H9 (cell line): ENCODE measurements around the gene NBEA. TPM values are rescaled to one million over a fixed set of nuclear protein-coding genes. Genes with fewer than 3 reads are reported as not detected.

Experiments
- DNase-seq: peaks from one replicate; pipeline ENCODE4 v3.0.0-alpha.2; 2017
- H2AFZ ChIP-seq: one replicate; pipeline ENCODE4 v1.6.1; 2013; ENCODE audit warnings: mild to moderate bottlenecking, low read length, control low read depth, moderate library complexity
- H2AK5ac ChIP-seq: 2 replicates; pipeline ENCODE4 v1.6.1; 2013; ENCODE audit warnings: low read length, control low read depth, mixed read lengths; ENCODE audit not compliant: insufficient read length
- H2BK120ac ChIP-seq: one replicate; pipeline ENCODE4 v1.6.1; 2013; ENCODE audit warnings: low read depth, mild to moderate bottlenecking, low read length, control low read depth, inconsistent platforms; ENCODE audit not compliant: poor library complexity, severe bottlenecking
- H2BK12ac ChIP-seq: 2 replicates; pipeline ENCODE4 v1.6.1; 2013; ENCODE audit warnings: low read length, control low read depth, mixed read lengths, low read depth; ENCODE audit not compliant: insufficient read length
- H2BK15ac ChIP-seq: 2 replicates; pipeline ENCODE4 v1.6.1; 2013; ENCODE audit warnings: low read depth, low read length, control low read depth
- H2BK20ac ChIP-seq: one replicate; pipeline ENCODE4 v1.6.1; 2013; ENCODE audit warnings: low read depth, mild to moderate bottlenecking, low read length, control low read depth, inconsistent platforms; ENCODE audit not compliant: poor library complexity, severe bottlenecking
- H2BK5ac ChIP-seq: 2 replicates; pipeline ENCODE4 v1.6.1; 2013; ENCODE audit warnings: low read length, control low read depth, mixed read lengths; ENCODE audit not compliant: insufficient read length
- H3K14ac ChIP-seq: 2 replicates; pipeline ENCODE4 v1.6.1; 2013; ENCODE audit warnings: low read length, control low read depth; ENCODE audit not compliant: insufficient read depth
- H3K18ac ChIP-seq: 2 replicates; pipeline ENCODE4 v1.6.1; 2013; ENCODE audit warnings: low read depth, mild to moderate bottlenecking, mixed read lengths, low read length, control low read depth; ENCODE audit not compliant: insufficient read length
- H3K23ac ChIP-seq: 2 replicates; pipeline ENCODE4 v1.6.1; 2013; ENCODE audit warnings: low read length, control low read depth, mixed read lengths, low read depth; ENCODE audit not compliant: insufficient read length
- H3K23me2 ChIP-seq: 2 replicates; pipeline ENCODE4 v1.6.1; 2013; ENCODE audit warnings: low read depth, mild to moderate bottlenecking, mixed read lengths, low read length, control low read depth; ENCODE audit not compliant: insufficient read length, poor library complexity, severe bottlenecking
- H3K27ac ChIP-seq: 2 replicates; pipeline ENCODE4 v1.5.1; 2013; ENCODE audit warnings: low read length, control low read depth, mixed read lengths, low read depth; ENCODE audit not compliant: insufficient read length
- H3K27me3 ChIP-seq: 2 replicates; pipeline ENCODE4 v1.6.1; 2013; ENCODE audit warnings: low read length, control low read depth, inconsistent platforms; ENCODE audit not compliant: insufficient read depth
- H3K4ac ChIP-seq: 2 replicates; pipeline ENCODE4 v1.6.1; 2013; ENCODE audit warnings: low read depth, mild to moderate bottlenecking, control low read depth, inconsistent platforms, low read length, moderate library complexity
- H3K4me1 ChIP-seq: 2 replicates; pipeline ENCODE4 v1.6.1; 2013; ENCODE audit warnings: low read length, control low read depth, inconsistent platforms; ENCODE audit not compliant: insufficient read depth
- H3K4me2 ChIP-seq: 2 replicates; pipeline ENCODE4 v1.6.1; 2013; ENCODE audit warnings: low read length, control low read depth, mixed read lengths; ENCODE audit not compliant: insufficient read length, insufficient read depth
- H3K56ac ChIP-seq: 2 replicates; pipeline ENCODE4 v1.6.1; 2013; ENCODE audit warnings: low read depth, mild to moderate bottlenecking, mixed read lengths, low read length, control low read depth; ENCODE audit not compliant: insufficient read length
- H3K79me1 ChIP-seq: 2 replicates; pipeline ENCODE4 v1.6.1; 2013; ENCODE audit warnings: low read depth, mild to moderate bottlenecking, moderate library complexity, low read length, control low read depth, inconsistent platforms; ENCODE audit not compliant: insufficient read depth, poor library complexity, severe bottlenecking
- H3K79me2 ChIP-seq: 2 replicates; pipeline ENCODE4 v1.6.1; 2013; ENCODE audit warnings: low read length, control low read depth, inconsistent platforms; ENCODE audit not compliant: insufficient read depth
- H3K9ac ChIP-seq: 2 replicates; pipeline ENCODE4 v1.6.1; 2013; ENCODE audit warnings: low read length, control low read depth, mixed read lengths; ENCODE audit not compliant: insufficient read length; ENCODE audit errors: extremely low read depth
- H3K9me3 ChIP-seq: one replicate; pipeline ENCODE4 v1.6.1; 2013; ENCODE audit warnings: low read depth, low read length, inconsistent platforms; ENCODE audit not compliant: control insufficient read depth
- H3T11ph ChIP-seq: one replicate; pipeline ENCODE4 v1.6.1; 2013; ENCODE audit warnings: mild to moderate bottlenecking, low read length, control low read depth, inconsistent platforms
- H4K20me1 ChIP-seq: one replicate; pipeline ENCODE4 v1.6.1; 2013; ENCODE audit not compliant: control insufficient read depth, insufficient read length, insufficient read depth
- H4K5ac ChIP-seq: 2 replicates; pipeline ENCODE4 v1.6.1; 2013; ENCODE audit warnings: low read depth, mild to moderate bottlenecking, mixed read lengths, low read length, control low read depth; ENCODE audit not compliant: insufficient read length
- H4K8ac ChIP-seq: replicated peaks from 2 replicates; pipeline ENCODE4 v1.6.1; 2013; ENCODE audit warnings: low read length, control low read depth, mixed read lengths, low read depth; ENCODE audit not compliant: insufficient read length
- H4K91ac ChIP-seq: 2 replicates; pipeline ENCODE4 v1.6.1; 2013; ENCODE audit warnings: low read depth, mild to moderate bottlenecking, moderate library complexity, mixed read lengths, low read length, control low read depth; ENCODE audit not compliant: insufficient read length
- H3K27ac Mint-ChIP-seq, 3 experiments: 2 replicates in 2 of 3; 3 replicates in 1 of 3; pipeline ENCODE4 v1.8.0; 2020 to 2021; ENCODE audit warnings: mixed read lengths in 3 of 3, mild to moderate bottlenecking in 1 of 3, moderate library complexity in 1 of 3
- H3K27me3 Mint-ChIP-seq: 2 replicates; pipeline ENCODE4 v1.8.0; 2021; ENCODE audit warnings: low read depth, mild to moderate bottlenecking, moderate library complexity, mixed read lengths
- H3K36me3 Mint-ChIP-seq, 3 experiments: 2 replicates in 2 of 3; 3 replicates in 1 of 3; pipeline ENCODE4 v1.8.0; 2020 to 2021; ENCODE audit warnings: low read depth in 3 of 3, mixed read lengths in 3 of 3; ENCODE audit not compliant: insufficient read depth in 1 of 3
- H3K4me1 Mint-ChIP-seq, 2 experiments: 2 replicates each; pipeline ENCODE4 v1.8.0; 2020; ENCODE audit warnings: mixed read lengths in 2 of 2
- H3K4me3 Mint-ChIP-seq, 2 experiments: 2 replicates in 1 of 2; 3 replicates in 1 of 2; pipeline ENCODE4 v1.8.0; 2020 to 2021; ENCODE audit warnings: mild to moderate bottlenecking in 2 of 2, mixed read lengths in 2 of 2, moderate library complexity in 1 of 2
- H3K9me3 Mint-ChIP-seq, 2 experiments: 2 replicates in 1 of 2; 3 replicates in 1 of 2; pipeline ENCODE4 v1.8.0; 2020; ENCODE audit warnings: mild to moderate bottlenecking in 2 of 2, mixed read lengths in 2 of 2, moderate library complexity in 1 of 2
- CTCF ChIP-seq: fragments of 200-600 bp; sonication (generic); conservative IDR thresholded peaks from 3 replicates; pipeline ENCODE4 v1.8.0; 2021; ENCODE audit warnings: antibody characterized with exemption, mild to moderate bottlenecking
- WGBS: extraction: QIAGEN DNeasy Blood & Tissue Kit; methylation state at CpG from one replicate; pipeline ENCODE4 v1.1.7; 2013; ENCODE audit warnings: missing lambda C conversion rate, low lambda C conversion rate, mixed read lengths; ENCODE audit not compliant: insufficient read length; ENCODE audit errors: extremely low coverage; 5-methylcytosine and 5-hydroxymethylcytosine counted together
- total RNA-seq: library from RNA; stranded (reverse); gene quantifications from 2 replicates; pipeline ENCODE4 v1.2.1, GENCODE V29; 2021

Gene NBEA
- total RNA-seq, 1 experiment from 2014 or later, result 17.3 TPM

- no peak overlapping the region for H3K4ac ChIP-seq
- H3K79me1 ChIP-seq, result no peaks in the 10 kb centered on the region
- no peaks in the 10 kb centered on the region for H3K27me3 Mint-ChIP-seq
- no CpG with 5 or more reads among the region's 3 CpGs for WGBS
- H2BK12ac ChIP-seq, result no peak overlapping the region
- no peak for DNase-seq
- no peak overlapping the region for H2AK5ac ChIP-seq
- H3K36me3 Mint-ChIP-seq, result no peaks in the 10 kb centered on the region
- H2BK120ac ChIP-seq, result no peak overlapping the region
- no peak overlapping the region for H4K5ac ChIP-seq
- H3K27ac ChIP-seq, result no peak overlapping the region
- peaks cover 13 to 15% of the 10 kb centered on the region in 2 experiments for H3K4me1 Mint-ChIP-seq
- no peak overlapping the region for H3K23ac ChIP-seq
- H3K9me3 Mint-ChIP-seq, result no peaks in the 10 kb centered on the region
- H3K4me2 ChIP-seq, result no peak overlapping the region
- no peak overlapping the region for H4K91ac ChIP-seq
- H3K14ac ChIP-seq, result no peak overlapping the region
- no peak overlapping the region for H3K56ac ChIP-seq
- H4K8ac ChIP-seq, result no peak overlapping the region
- no peaks in the 10 kb centered on the region for H3K27me3 ChIP-seq
- H2AFZ ChIP-seq, result no peak overlapping the region
- no peak overlapping the region for H2BK15ac ChIP-seq
- H3K27ac Mint-ChIP-seq, result no peak overlapping the region
- H2BK5ac ChIP-seq, result no peak overlapping the region
- H3K23me2 ChIP-seq, result no peaks in the 10 kb centered on the region
- H3K9me3 ChIP-seq, result no peaks in the 10 kb centered on the region
- H3K79me2 ChIP-seq, result no peaks in the 10 kb centered on the region
- TF ChIP-seq CTCF, result no peak
- no peaks in the 10 kb centered on the region for H3K4me1 ChIP-seq
- no peak overlapping the region for H2BK20ac ChIP-seq
- no peak overlapping the region for H3T11ph ChIP-seq
- H4K20me1 ChIP-seq, result no peaks in the 10 kb centered on the region
- no peak overlapping the region for H3K18ac ChIP-seq
- H3K4me3 Mint-ChIP-seq, result no peak overlapping the region
- no peak overlapping the region for H3K9ac ChIP-seq
Measured at GRCh38 chr13:35600137-35600536, 658.1 kb downstream of the NBEA start.
